H54 (cell line): ENCODE measurements around the gene LRRN3.

Experiments
- DNase-seq: peaks from one replicate; pipeline ENCODE4 v3.0.0; 2011; ENCODE audit warnings: low spot score, mixed read lengths; ENCODE audit not compliant: insufficient read length
- FAIRE-seq: peaks from 3 replicates; lab custom pipeline; 2011; peaks lifted over from hg19 to GRCh38; lab: Jason Lieb, UNC
- POLR2A ChIP-seq: IDR thresholded peaks from 2 replicates; pipeline ENCODE4 v1.6.1; 2011; ENCODE audit warnings: low read depth, mild to moderate bottlenecking, low read length

Gene LRRN3

DNA sequence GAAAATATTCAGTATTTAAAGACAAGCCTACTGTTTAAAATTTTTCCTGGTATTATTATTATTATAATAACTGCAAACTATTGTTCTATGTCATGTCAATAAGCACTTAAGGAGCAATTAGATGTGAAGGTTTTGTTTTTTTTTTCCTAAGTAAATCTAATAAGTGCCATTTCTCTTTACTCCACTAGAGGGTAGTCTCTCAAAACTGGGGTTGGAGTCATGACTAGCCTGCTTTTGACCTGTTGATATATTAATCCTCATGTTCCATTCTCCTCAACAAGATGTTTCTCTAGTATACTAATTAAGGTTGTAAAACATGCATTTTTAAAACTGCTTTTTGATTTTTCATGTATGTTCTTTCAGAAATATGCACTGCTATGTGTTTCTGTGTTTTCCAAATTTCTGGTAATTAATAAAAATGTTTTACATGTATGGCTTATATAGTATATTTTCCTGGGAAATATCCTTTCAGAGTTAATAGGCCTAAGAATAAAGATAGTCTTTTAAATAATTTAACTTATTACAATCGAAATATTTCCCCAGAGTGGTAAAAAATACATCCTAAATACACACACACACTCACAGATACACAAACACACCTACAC, 1.0 kb upstream of the LRRN3 start:
- TF ChIP-seq POLR2A = no peak
- DNase-seq (no peak), FAIRE-seq (peak; percentile 6)

DNA sequence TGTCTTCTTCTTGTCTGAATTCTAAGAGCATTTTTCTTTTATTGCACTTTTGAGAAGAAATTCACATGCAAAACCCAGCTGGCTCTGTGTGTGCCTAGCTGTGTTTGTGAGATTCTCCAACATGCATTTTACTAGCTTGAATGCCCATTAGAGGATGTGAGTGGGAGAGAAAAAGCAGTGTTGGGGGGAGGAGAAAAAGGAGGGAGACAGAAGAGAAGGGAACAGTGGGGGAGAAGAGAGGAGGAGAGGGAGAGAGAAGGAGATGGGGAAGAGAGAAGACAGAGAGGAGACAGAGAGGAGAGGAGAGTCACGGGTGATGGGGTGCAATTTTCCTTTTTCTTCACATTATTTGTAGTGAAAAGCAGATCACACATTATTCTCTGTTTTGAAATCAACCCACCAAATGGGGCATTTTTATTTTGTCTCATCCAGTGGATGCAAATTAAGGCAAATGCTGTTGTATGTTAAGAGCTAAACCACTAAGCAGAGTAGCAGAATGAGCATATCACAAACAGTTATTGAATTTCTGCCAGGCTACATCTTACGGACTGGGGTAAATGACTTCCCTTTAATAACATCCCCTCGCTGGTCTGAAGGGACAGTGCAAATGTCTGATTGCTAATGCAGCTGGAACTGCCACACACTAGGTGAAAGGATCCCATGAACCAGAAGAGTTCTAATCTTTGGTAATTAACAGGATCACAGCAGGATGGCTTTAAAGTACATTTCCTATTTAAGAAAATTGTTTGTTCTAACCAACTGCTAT, 849 bp downstream of the LRRN3 start:
- TF ChIP-seq POLR2A = no peak
- DNase-seq (no peak), FAIRE-seq (no peak)

GRCh38 chr7:111092406-111093236, 1.7 kb downstream of the LRRN3 start:
- DNase-seq = no peak
- no peak for TF ChIP-seq POLR2A
- no peak for FAIRE-seq

- FAIRE-seq (no peak), DNase-seq (no peak)
- TF ChIP-seq POLR2A = no peak
Measured at GRCh38 chr7:111093496-111093895, 2.6 kb downstream of the LRRN3 start.

- FAIRE-seq (no peak), DNase-seq (no peak)
Measured at GRCh38 chr7:111094419-111094818, 3.5 kb downstream of the LRRN3 start.

DNA sequence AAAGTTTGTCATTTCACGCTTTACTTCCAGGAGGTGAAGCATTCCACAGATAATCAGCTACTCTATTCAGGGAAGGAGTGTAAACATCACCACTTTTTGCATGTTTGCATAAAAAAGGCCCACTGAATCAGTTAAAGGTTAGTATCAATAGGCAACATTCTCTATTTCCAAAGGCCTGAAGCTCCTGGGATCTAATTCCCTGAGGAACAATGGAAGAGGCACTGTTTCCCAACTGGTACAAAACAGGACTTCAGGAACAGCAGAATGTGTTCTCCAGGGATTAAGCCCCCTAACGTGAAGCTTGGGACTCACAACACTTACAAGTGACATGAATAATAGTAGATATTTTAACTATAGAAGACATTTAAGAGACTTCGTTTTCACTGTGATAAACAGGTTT, 6.1 kb downstream of the LRRN3 start:
- FAIRE-seq = no peak
- DNase-seq = no peak
- no peak for TF ChIP-seq POLR2A

More at GRCh38 chr7:111094419-111094818, 3.5 kb downstream of the LRRN3 start:
- TF ChIP-seq POLR2A = no peak

DNA sequence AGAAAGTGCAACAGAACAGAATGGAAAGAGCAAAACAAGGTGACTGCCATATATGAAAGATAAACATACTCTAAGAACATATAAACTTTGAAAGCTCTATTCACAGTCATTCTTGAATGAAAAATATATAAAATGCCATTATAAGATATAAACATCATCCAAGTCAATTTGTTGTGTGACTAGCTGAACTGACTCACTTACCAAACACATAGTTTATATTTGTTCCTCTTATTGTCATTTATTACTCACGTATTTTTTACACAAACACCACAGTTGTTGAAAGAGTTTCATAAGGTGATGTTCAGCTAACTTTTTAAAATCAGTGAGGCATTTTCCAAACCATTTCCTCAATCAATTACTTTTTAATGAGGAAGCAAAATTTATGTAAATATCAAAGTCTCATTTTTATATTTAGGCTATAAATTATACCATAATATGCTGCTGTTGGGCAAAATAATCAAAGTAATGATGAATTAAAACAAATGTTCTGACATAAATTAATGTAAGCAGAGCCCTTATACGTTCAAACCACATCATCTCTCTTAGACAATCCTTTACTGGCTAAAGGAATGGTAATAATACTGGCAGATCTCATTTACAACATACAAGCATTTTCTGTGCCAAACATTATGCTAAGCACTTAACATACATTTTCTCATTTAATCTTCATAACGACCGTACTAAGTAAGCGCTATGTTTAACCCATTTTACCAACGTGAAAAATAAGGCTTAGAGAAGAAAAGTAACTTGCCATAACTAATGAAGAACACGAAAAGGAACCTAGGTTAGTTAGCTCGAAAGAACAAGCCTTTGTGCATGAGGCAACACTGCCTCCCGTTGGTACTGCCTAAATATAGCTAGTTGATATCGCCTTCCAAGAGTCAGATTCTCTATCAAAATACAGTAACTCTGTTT, 7.3 kb downstream of the LRRN3 start:
- DNase-seq (no peak), FAIRE-seq (peak; percentile 84)
- no peak for TF ChIP-seq POLR2A

- DNase-seq = no peak
- FAIRE-seq = no peak
- no peak for TF ChIP-seq POLR2A
Measured at GRCh38 chr7:111098926-111099250, 8.0 kb downstream of the LRRN3 start.

- DNase-seq = no peak
- FAIRE-seq = no peak
- no peak for TF ChIP-seq POLR2A
Measured at GRCh38 chr7:111101856-111102646, 11.1 kb downstream of the LRRN3 start.

DNA sequence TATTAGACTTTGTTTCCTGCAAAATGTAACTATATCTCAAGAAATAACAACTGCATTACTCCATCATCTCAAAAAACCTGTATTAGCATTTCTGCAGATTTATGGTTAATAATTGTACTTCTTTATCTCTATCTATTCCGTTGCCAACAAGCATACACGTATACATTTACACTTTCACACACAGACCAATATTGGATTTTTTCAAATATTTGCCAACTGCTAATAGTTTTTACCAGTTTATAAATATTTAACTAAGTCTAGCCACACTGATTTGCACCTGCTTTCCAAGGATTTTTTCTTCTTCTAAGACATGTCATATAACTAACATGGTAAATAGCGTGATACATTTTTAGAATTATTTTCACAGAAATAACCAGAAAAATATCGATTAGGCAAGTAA, 12.2 kb downstream of the LRRN3 start:
- DNase-seq = no peak
- TF ChIP-seq POLR2A = no peak
- FAIRE-seq = no peak

- no peak for TF ChIP-seq POLR2A
- DNase-seq (no peak), FAIRE-seq (no peak)
Measured at GRCh38 chr7:111103678-111104274, 12.8 kb downstream of the LRRN3 start.

- FAIRE-seq = no peak
- TF ChIP-seq POLR2A = no peak
Measured at GRCh38 chr7:111104710-111105109, 13.8 kb downstream of the LRRN3 start.

More at GRCh38 chr7:111104710-111105109, 13.8 kb downstream of the LRRN3 start:
- DNase-seq = no peak
